DOHH2 (cell line): ENCODE data around the gene LURAP1L.

Experiments used
- CTCF ChIP-seq: fragments of 200-600 bp; sonication (generic); IDR thresholded peaks from one replicate; pipeline ENCODE4 v1.5.1; 2014; ENCODE audit warnings: antibody characterized with exemption, mild to moderate bottlenecking, low read depth, low read length; ENCODE audit not compliant: poor library complexity, severe bottlenecking
- EZH2phosphoT487 ChIP-seq: fragments of 200-600 bp; sonication (generic); IDR thresholded peaks from 2 replicates; pipeline ENCODE4 v1.6.1; 2017; ENCODE audit warnings: borderline replicate concordance, mild to moderate bottlenecking, antibody characterized with exemption, low read length, moderate library complexity, mixed read lengths

GRCh38 chr9:12732971-12733370 lies 41.8 kb upstream of the LURAP1L start:
- TF ChIP-seq CTCF (no peak), EZH2phosphoT487 (no peak)
